ENCODE results near the gene ARRB2.

The ARRB2 gene

GRCh38 chr17:4734857-4735475, 24.5 kb downstream of the ARRB2 start:
- Mint-ChIP-seq H3K27ac (peak overlapping the region in 1 of 2 donors; percentile 55), H3K4me3 (no peak overlapping the region), H3K4me1 (peaks cover 47% of the 10 kb centered on the region), H3K9me3 (no peaks in the 10 kb centered on the region), H3K27me3 (peaks cover 14% of the 10 kb centered on the region)
- no peak for ATAC-seq
- no peak for DNase-seq

- ATAC-seq (no peak), DNase-seq (no peak)
- no peak overlapping the region for H3K4me3 Mint-ChIP-seq
Measured at GRCh38 chr17:4735876-4736651, 25.6 kb downstream of the ARRB2 start.

GRCh38 chr17:4738136-4739121, 28.0 kb downstream of the ARRB2 start:
- Mint-ChIP-seq H3K4me3 (peak overlapping the region; percentile 86 to 88), H3K9me3 (no peaks in the 10 kb centered on the region), H3K27me3 (peaks cover 41% of the 10 kb centered on the region), H3K4me1 (peaks cover 32% of the 10 kb centered on the region), H3K27ac (peak overlapping the region; percentile 64 to 78)
- peak; percentile 10 for ATAC-seq
- no peak for DNase-seq

More at GRCh38 chr17:4735876-4736651, 25.6 kb downstream of the ARRB2 start:
- Mint-ChIP-seq H3K9me3 (no peaks in the 10 kb centered on the region), H3K27me3 (peaks cover 25% of the 10 kb centered on the region), H3K27ac (no peak overlapping the region), H3K4me1 (peaks cover 46% of the 10 kb centered on the region)

- peak; percentile 46 to 48 for DNase-seq
- Mint-ChIP-seq H3K27ac (peak within 1 kb of the TSS; percentile 64 to 78), H3K27me3 (peaks cover 51% of the 10 kb centered on the region), H3K4me1 (peaks cover 28% of the 10 kb centered on the region), H3K4me3 (peak within 1 kb of the TSS; percentile 86 to 88), H3K9me3 (no peaks in the 10 kb centered on the region)
- ATAC-seq, result peak; percentile 67
Measured at GRCh38 chr17:4739122-4740024, 28.9 kb downstream of the ARRB2 start, which contains the start of the genes CXCL16 and ZMYND15. TSS of gene CXCL16 (minus strand) at chr17:4739928. CDS start at chr17:4739339, 589 bp downstream. TSS of gene ZMYND15 (plus strand) at chr17:4739833. CDS start at chr17:4740549, 716 bp downstream.

GRCh38 chr17:4740025-4740351, 29.6 kb downstream of the ARRB2 start:
- H3K27ac Mint-ChIP-seq, result peak overlapping the region in 1 of 2 donors; percentile 29
- ATAC-seq (no peak), DNase-seq (no peak)
- H3K4me3 Mint-ChIP-seq, result peak overlapping the region; percentile 63 to 84
- H3K4me1 Mint-ChIP-seq, result peaks cover 30% of the 10 kb centered on the region
- peaks cover 57% of the 10 kb centered on the region for H3K27me3 Mint-ChIP-seq
- H3K9me3 Mint-ChIP-seq, result no peaks in the 10 kb centered on the region

GRCh38 chr17:4740584-4740983, 30.2 kb downstream of the ARRB2 start:
- peak overlapping the region; percentile 63 to 84 for H3K4me3 Mint-ChIP-seq
- peaks cover 36% of the 10 kb centered on the region for H3K4me1 Mint-ChIP-seq
- peak overlapping the region in 1 of 2 donors; percentile 29 for H3K27ac Mint-ChIP-seq
- peaks cover 63% of the 10 kb centered on the region for H3K27me3 Mint-ChIP-seq
- no peak for ATAC-seq
- DNase-seq, result no peak
- H3K9me3 Mint-ChIP-seq, result no peaks in the 10 kb centered on the region

- no peaks in the 10 kb centered on the region for H3K9me3 Mint-ChIP-seq
- peaks cover 29% of the 10 kb centered on the region for H3K4me1 Mint-ChIP-seq
- H3K27me3 Mint-ChIP-seq, result peaks cover 64% of the 10 kb centered on the region
- H3K27ac Mint-ChIP-seq, result no peak overlapping the region
- no peak for ATAC-seq
- DNase-seq, result no peak
- no peak overlapping the region for H3K4me3 Mint-ChIP-seq
Measured at GRCh38 chr17:4741544-4741943, 31.1 kb downstream of the ARRB2 start.

GRCh38 chr17:4742133-4742532, 31.7 kb downstream of the ARRB2 start:
- H3K27me3 Mint-ChIP-seq, result peaks cover 64% of the 10 kb centered on the region
- H3K4me3 Mint-ChIP-seq, result no peak overlapping the region
- DNase-seq (no peak), ATAC-seq (no peak)
- peaks cover 29% of the 10 kb centered on the region for H3K4me1 Mint-ChIP-seq
- no peak overlapping the region for H3K27ac Mint-ChIP-seq
- H3K9me3 Mint-ChIP-seq, result no peaks in the 10 kb centered on the region

GRCh38 chr17:4742629-4743028, 32.2 kb downstream of the ARRB2 start:
- Mint-ChIP-seq H3K27me3 (peaks cover 64% of the 10 kb centered on the region), H3K9me3 (no peaks in the 10 kb centered on the region), H3K27ac (no peak overlapping the region), H3K4me3 (no peak overlapping the region), H3K4me1 (peaks cover 32% of the 10 kb centered on the region)
- DNase-seq, result no peak
- no peak for ATAC-seq

GRCh38 chr17:4743216-4743615, 32.8 kb downstream of the ARRB2 start:
- Mint-ChIP-seq H3K4me3 (no peak overlapping the region), H3K9me3 (no peaks in the 10 kb centered on the region), H3K4me1 (peaks cover 35% of the 10 kb centered on the region), H3K27me3 (peaks cover 62% of the 10 kb centered on the region), H3K27ac (no peak overlapping the region)
- DNase-seq (no peak), ATAC-seq (no peak)

- Mint-ChIP-seq H3K4me3 (no peak overlapping the region), H3K27ac (no peak overlapping the region), H3K4me1 (peaks cover 35% of the 10 kb centered on the region), H3K9me3 (no peaks in the 10 kb centered on the region), H3K27me3 (peaks cover 55% of the 10 kb centered on the region)
- DNase-seq (no peak), ATAC-seq (no peak)
Measured at GRCh38 chr17:4743898-4744297, 33.5 kb downstream of the ARRB2 start.

GRCh38 chr17:4744999-4745969, 34.9 kb downstream of the ARRB2 start:
- Mint-ChIP-seq H3K4me1 (peaks cover 27% of the 10 kb centered on the region), H3K27ac (peak overlapping the region in 1 of 2 donors; percentile 86), H3K27me3 (peaks cover 47% of the 10 kb centered on the region), H3K9me3 (no peaks in the 10 kb centered on the region), H3K4me3 (no peak overlapping the region)
- DNase-seq (no peak), ATAC-seq (peak; percentile 54)

GRCh38 chr17:4747847-4748246, 37.4 kb downstream of the ARRB2 start:
- Mint-ChIP-seq H3K27ac (peak overlapping the region in 1 of 2 donors; percentile 30), H3K27me3 (peaks cover 24% of the 10 kb centered on the region), H3K4me1 (peaks cover 23% of the 10 kb centered on the region), H3K9me3 (no peaks in the 10 kb centered on the region), H3K4me3 (peak overlapping the region; percentile 61 to 73)
- DNase-seq, result no peak
- ATAC-seq, result peak; percentile 84
